HG03097 (cell line): ENCODE measurements around the gene HCRT.
"Not testable (repeated sequence)": the region's sequence is repeated elsewhere in the genome, so short reads cannot be mapped to it uniquely, and the experiment has no call there.

Source experiments
- ATAC-seq: cut with Tn5 transposase; IDR thresholded peaks from one replicate; pipeline ENCODE4 v1.9.1; 2021; ENCODE audit not compliant: unreplicated experiment, low FRiP score

The HCRT gene

GRCh38 chr17:42184713-42185620 lies at the start of gene HCRT:
Gene HCRT, minus strand, starts transcription at chr17:42185452. Its CDS starts 87 bp downstream, at chr17:42185365.
- no peak for ATAC-seq

GRCh38 chr17:42233994-42234393 lies 48.7 kb upstream of the HCRT start:
- no peak for ATAC-seq

- ATAC-seq: no peak
These were observed 47.9 kb upstream of the HCRT start for GRCh38 chr17:42233156-42233555.

GRCh38 chr17:42230225-42230624 lies 45.0 kb upstream of the HCRT start:
- no peak for ATAC-seq

GRCh38 chr17:42227849-42228700 lies 42.8 kb upstream of the HCRT start:
- no peak for ATAC-seq

- ATAC-seq: no peak
These were observed 40.4 kb upstream of the HCRT start for GRCh38 chr17:42225646-42226045.

- ATAC-seq: no peak
These were observed 39.4 kb upstream of the HCRT start for GRCh38 chr17:42224651-42225050.

GRCh38 chr17:42221886-42222745 lies 36.9 kb upstream of the HCRT start:
- no peak for ATAC-seq

- ATAC-seq: not testable (repeated sequence)
These were observed 34.0 kb upstream of the HCRT start for GRCh38 chr17:42219280-42219679.

- no peak for ATAC-seq
These were observed 28.9 kb upstream of the HCRT start for GRCh38 chr17:42214156-42214555.

- no peak for ATAC-seq
These were observed 27.1 kb upstream of the HCRT start for GRCh38 chr17:42212382-42212781.

GRCh38 chr17:42211921-42212341 lies 26.7 kb upstream of the HCRT start:
- not testable (repeated sequence) for ATAC-seq

GRCh38 chr17:42210046-42210445 lies 24.8 kb upstream of the HCRT start:
- ATAC-seq: no peak

- not testable (repeated sequence) for ATAC-seq
These were observed 20.9 kb upstream of the HCRT start for GRCh38 chr17:42206153-42206612.

- ATAC-seq: no peak
These were observed 18.1 kb upstream of the HCRT start for GRCh38 chr17:42203354-42203753.

- no peak for ATAC-seq
These were observed 17.4 kb upstream of the HCRT start for GRCh38 chr17:42202696-42203095.

- no peak for ATAC-seq
These were observed 16.9 kb upstream of the HCRT start for GRCh38 chr17:42202159-42202558.

- no peak for ATAC-seq
These were observed 16.2 kb upstream of the HCRT start for GRCh38 chr17:42201458-42201772.

- no peak for ATAC-seq
These were observed 15.6 kb upstream of the HCRT start for GRCh38 chr17:42200706-42201457.
